GM18951 (cell line): ENCODE results near the gene MXRA8.

ENCODE experiments used
- POLR2A ChIP-seq: IDR thresholded peaks from 4 replicates; pipeline ENCODE4 v1.6.1; 2011; ENCODE audit warnings: mild to moderate bottlenecking; ENCODE audit not compliant: insufficient read length, insufficient read depth; ENCODE audit errors: extremely low read depth
- in situ Hi-C: fragments of 300-500 bp; cut with MboI; formaldehyde crosslinking; loops from one replicate; pipeline ENCODE4 v1.12.0; 2022; ENCODE audit warnings: low sequenced_read_pairs, mixed read lengths, inconsistent platforms; ENCODE audit not compliant: unreplicated experiment

Gene MXRA8

GRCh38 chr1:1367315-1367714 is 9.0 kb upstream of the MXRA8 start:
- TF ChIP-seq POLR2A = no peak
- in situ Hi-C loops = no loop called here

GRCh38 chr1:1366699-1367066 is 8.3 kb upstream of the MXRA8 start:
- TF ChIP-seq POLR2A = no peak

GRCh38 chr1:1365875-1366698 is 7.7 kb upstream of the MXRA8 start:
- no peak for TF ChIP-seq POLR2A
- in situ Hi-C loops = no loop called here

More at GRCh38 chr1:1366699-1367066, 8.3 kb upstream of the MXRA8 start:
- in situ Hi-C loops = no loop called here

- in situ Hi-C loops = no loop called here
- no peak for TF ChIP-seq POLR2A
Measured at GRCh38 chr1:1364266-1364665, 5.9 kb upstream of the MXRA8 start.

- no peak for TF ChIP-seq POLR2A
- in situ Hi-C loops = no loop called here
Measured at GRCh38 chr1:1361982-1362423, 3.6 kb upstream of the MXRA8 start.

- TF ChIP-seq POLR2A = no peak
- in situ Hi-C loops = no loop called here
Measured at GRCh38 chr1:1361233-1361981, 3.1 kb upstream of the MXRA8 start.

- TF ChIP-seq POLR2A = no peak
- in situ Hi-C loops = no loop called here
Measured at GRCh38 chr1:1360506-1361169, 2.3 kb upstream of the MXRA8 start.

GRCh38 chr1:1359664-1360468 is 1.5 kb upstream of the MXRA8 start:
- in situ Hi-C loops = no loop called here
- no peak for TF ChIP-seq POLR2A

GRCh38 chr1:1359308-1359663 is 931 bp upstream of the MXRA8 start:
- no peak for TF ChIP-seq POLR2A
- in situ Hi-C loops = no loop called here

- no peak for TF ChIP-seq POLR2A
- in situ Hi-C loops = no loop called here
Measured at GRCh38 chr1:1357871-1358432, 403 bp downstream of the MXRA8 start.

GRCh38 chr1:1356796-1357401 is 1.5 kb downstream of the MXRA8 start:
- in situ Hi-C loops = no loop called here
- no peak for TF ChIP-seq POLR2A

- no peak for TF ChIP-seq POLR2A
- in situ Hi-C loops = no loop called here
Measured at GRCh38 chr1:1356166-1356795, 2.1 kb downstream of the MXRA8 start.
